Gastrocnemius medialis (tissue), 4 donors: ENCODE measurements around the gene DNAAF5. TPM values are rescaled to one million over a fixed set of nuclear protein-coding genes. Genes with fewer than 3 reads are reported as not detected.

Source experiments
- ATAC-seq, 2 donors: fragments of 150-250 bp; one replicate each; pipeline ENCODE4 v1.9.1; 2016
- DNase-seq, 2 donors: peaks; one replicate each; pipeline ENCODE4 v3.0.0-alpha.2; 2019
- H3K27ac ChIP-seq, 4 donors: fragments of 200-600 bp; sonication (generic); 1 replicate in 1 of 4; 2 replicates in 3 of 4; pipeline ENCODE4 v1.5.1; 2016 to 2018; ENCODE audit warnings: mild to moderate bottlenecking in 2 of 4, moderate library complexity in 1 of 4
- H3K27me3 ChIP-seq, 3 donors: fragments of 200-600 bp; sonication (generic) in 2 of 3; 1 replicate in 1 of 3; 2 replicates in 2 of 3; pipeline versions ENCODE4 v1.5.1 to v1.6.0; 2016 to 2019; ENCODE audit warnings: mild to moderate bottlenecking in 1 of 3, moderate library complexity in 1 of 3
- H3K36me3 ChIP-seq, 2 donors: fragments of 200-600 bp; sonication (generic) in 1 of 2; one replicate each; pipeline ENCODE4 v1.5.1; 2017 to 2018
- H3K4me1 ChIP-seq, 2 donors: fragments of 200-600 bp; sonication (generic) in 1 of 2; one replicate each; pipeline ENCODE4 v1.5.1; 2016 to 2017; ENCODE audit warnings: mild to moderate bottlenecking in 2 of 2
- H3K4me3 ChIP-seq, 4 donors: fragments of 200-600 bp; sonication (generic) in 3 of 4; 1 replicate in 1 of 4; 2 replicates in 3 of 4; pipeline ENCODE4 v1.5.1; 2016 to 2019; ENCODE audit warnings: mild to moderate bottlenecking in 2 of 4
- H3K9me3 ChIP-seq, 3 donors: fragments of 200-600 bp; sonication (generic) in 2 of 3; 1 replicate in 1 of 3; 2 replicates in 2 of 3; pipeline ENCODE4 v1.5.1; 2016 to 2019
- CTCF ChIP-seq, 5 experiments: fragments of 450-650 bp in 3 of 5; fragments of 200-600 bp in 2 of 5; sonication (generic) in 2 of 5; IDR thresholded peaks in 4 of 5; conservative IDR thresholded peaks in 1 of 5; 1 replicate in 4 of 5; 2 replicates in 1 of 5; pipeline ENCODE4 v1.5.1; 2016 to 2019; ENCODE audit warnings: antibody characterized with exemption in 5 of 5, mild to moderate bottlenecking in 3 of 5, moderate library complexity in 3 of 5
- POLR2A ChIP-seq, 2 donors: fragments of 450-650 bp; IDR thresholded peaks; one replicate each; pipeline ENCODE4 v1.6.1; 2017; ENCODE audit warnings: antibody characterized with exemption in 2 of 2, mild to moderate bottlenecking in 2 of 2, moderate library complexity in 2 of 2
- in situ Hi-C, 4 donors: fragments of 200-750 bp; cut with MboI; loops; one replicate each; pipeline versions ENCODE4 v1.15.0 to v1.8.0; 2017; ENCODE audit warnings: low sequenced_read_pairs in 4 of 4
- intact Hi-C: fragments of 100-400 bp; cut with DNase I; formaldehyde crosslinking; loops from one replicate; pipeline ENCODE4 v1.15.1; 2023; ENCODE audit warnings: low total_unique reads
- total RNA-seq, 4 donors: library from RNA; depleted of rRNA; stranded (reverse); fragments of >200 nt; gene quantifications; one replicate each; pipeline versions ENCODE4 v1.1.0 to v1.2.3, GENCODE V29; 2016

The DNAAF5 gene
- total RNA-seq, 4 donors from 2014 or later: 22.4 to 36.2 (median 30.6) TPM

- intact Hi-C loops (no loop called here), in situ Hi-C loops (no loop called here)
- Histone ChIP-seq H3K4me3 (no peak overlapping the region), H3K4me1 (no peaks in the 10 kb centered on the region), H3K9me3 (no peaks in the 10 kb centered on the region), H3K27ac (no peak overlapping the region), H3K36me3 (no peaks in the 10 kb centered on the region), H3K27me3 (peaks cover 8 to 11% (median 10%) of the 10 kb centered on the region in 3 donors)
- DNase-seq (no peak), ATAC-seq (no peak)
- no peak for TF ChIP-seq POLR2A (IDR thresholded peaks at IDR 0.05)
- no peak for TF ChIP-seq CTCF (IDR thresholded peaks at IDR 0.05 in 4 of 5, conservative IDR thresholded peaks at IDR 0.05 in 1 of 5)
Measured at GRCh38 chr7:713488-714230, 12.8 kb upstream of the DNAAF5 start.

GRCh38 chr7:714251-714671 lies 12.2 kb upstream of the DNAAF5 start:
- in situ Hi-C loops: no loop called here
- Histone ChIP-seq H3K4me3 (no peak overlapping the region), H3K36me3 (no peaks in the 10 kb centered on the region), H3K9me3 (no peaks in the 10 kb centered on the region), H3K27ac (no peak overlapping the region), H3K4me1 (no peaks in the 10 kb centered on the region), H3K27me3 (peaks cover 8 to 11% (median 10%) of the 10 kb centered on the region in 3 donors)
- TF ChIP-seq CTCF (IDR thresholded peaks at IDR 0.05 in 4 of 5, conservative IDR thresholded peaks at IDR 0.05 in 1 of 5) (no peak), POLR2A (IDR thresholded peaks at IDR 0.05) (no peak)
- intact Hi-C loops: no loop called here
- no peak for ATAC-seq
- no peak for DNase-seq

GRCh38 chr7:716222-716621 lies 10.3 kb upstream of the DNAAF5 start:
- Histone ChIP-seq H3K4me3 (no peak overlapping the region), H3K4me1 (no peaks in the 10 kb centered on the region), H3K27ac (no peak overlapping the region), H3K9me3 (no peaks in the 10 kb centered on the region), H3K36me3 (no peaks in the 10 kb centered on the region), H3K27me3 (peaks cover 8 to 11% (median 9%) of the 10 kb centered on the region in 3 donors)
- ATAC-seq (no peak), DNase-seq (no peak)
- no peak for TF ChIP-seq CTCF (IDR thresholded peaks at IDR 0.05 in 4 of 5, conservative IDR thresholded peaks at IDR 0.05 in 1 of 5)
- TF ChIP-seq POLR2A (IDR thresholded peaks at IDR 0.05): no peak
- in situ Hi-C loops: no loop called here
- intact Hi-C loops: no loop called here

GRCh38 chr7:716636-717035 lies 9.9 kb upstream of the DNAAF5 start:
- no peak for DNase-seq
- H3K4me1 ChIP-seq: no peaks in the 10 kb centered on the region
- no peak for ATAC-seq
- TF ChIP-seq POLR2A (IDR thresholded peaks at IDR 0.05) (no peak), CTCF (IDR thresholded peaks at IDR 0.05 in 4 of 5, conservative IDR thresholded peaks at IDR 0.05 in 1 of 5) (no peak)
- no peaks in the 10 kb centered on the region for H3K36me3 ChIP-seq
- H3K4me3 ChIP-seq: no peak overlapping the region
- intact Hi-C loops: no loop called here
- H3K27me3 ChIP-seq: peaks cover 5 to 8% (median 5%) of the 10 kb centered on the region in 3 donors
- no peak overlapping the region for H3K27ac ChIP-seq
- in situ Hi-C loops: no loop called here
- H3K9me3 ChIP-seq: no peaks in the 10 kb centered on the region
